Measurements from ENCODE around the gene AATF.
A peak's percentile ranks its signal among the peaks of the same experiment; 100 is the strongest.

The AATF gene

GRCh38 chr17:37088913-37089312, 140.2 kb downstream of the AATF start:
- peaks cover 27% of the 10 kb centered on the region for H3K4me1 ChIP-seq (ENCODE audit: low read length)
- H3K27me3 ChIP-seq (replicated peaks; ENCODE audit: insufficient read depth, low read length) = no peaks in the 10 kb centered on the region
- H3K9me3 ChIP-seq (replicated peaks; ENCODE audit: insufficient read depth, low read length) = no peaks in the 10 kb centered on the region
- no peak overlapping the region for H2AFZ ChIP-seq (ENCODE audit: low read length)
- H3K9me2 ChIP-seq (replicated peaks; ENCODE audit: insufficient read depth, low read length) = no peaks in the 10 kb centered on the region
- peak overlapping the region; percentile 84; the same call in 1 of the 2 replicates for H3K27ac ChIP-seq (ENCODE audit: low read length)
- no peaks in the 10 kb centered on the region for H4K20me1 ChIP-seq (ENCODE audit: insufficient read depth, low read length)
- no peak for TF ChIP-seq CTCF (IDR thresholded peaks at IDR 0.05; ENCODE audit: low read length)
- TF ChIP-seq EZH2 (optimal IDR thresholded peaks at IDR 0.05; ENCODE audit: low read depth, low read length) = no peak
- TF ChIP-seq EZH2phosphoT487 (IDR thresholded peaks at IDR 0.05; ENCODE audit: low read length) = no peak
- no peaks in the 10 kb centered on the region for H3K36me3 ChIP-seq (replicated peaks; ENCODE audit: insufficient read depth, low read length)
- DNase-seq = no peak
- no peaks in the 10 kb centered on the region for H3K79me2 ChIP-seq (ENCODE audit: low read length)
- peaks cover 14% of the 10 kb centered on the region; the same call in 1 of the 2 replicates for H3F3A ChIP-seq (ENCODE audit: insufficient read depth, low read length)
- H3K4me3 ChIP-seq (ENCODE audit: low read length) = no peak overlapping the region
- no peak overlapping the region for H3K4me2 ChIP-seq (ENCODE audit: low read depth, low read length)
- H3K9ac ChIP-seq (ENCODE audit: low read length) = no peak overlapping the region

GRCh38 chr17:37089956-37090355, 141.2 kb downstream of the AATF start:
- Histone ChIP-seq H3F3A (ENCODE audit: insufficient read depth, low read length) (peaks cover 14% of the 10 kb centered on the region; the same call in 1 of the 2 replicates), H2AFZ (ENCODE audit: low read length) (peak overlapping the region; percentile 18), H3K9me3 (replicated peaks; ENCODE audit: insufficient read depth, low read length) (no peaks in the 10 kb centered on the region), H3K9ac (ENCODE audit: low read length) (peak overlapping the region; percentile 17), H3K27ac (ENCODE audit: low read length) (peak overlapping the region; percentile 84), H4K20me1 (ENCODE audit: insufficient read depth, low read length) (no peaks in the 10 kb centered on the region), H3K36me3 (replicated peaks; ENCODE audit: insufficient read depth, low read length) (no peaks in the 10 kb centered on the region), H3K4me3 (ENCODE audit: low read length) (no peak overlapping the region; the same call in 1 of the 2 replicates), H3K79me2 (ENCODE audit: low read length) (no peaks in the 10 kb centered on the region), H3K4me1 (ENCODE audit: low read length) (peaks cover 27% of the 10 kb centered on the region), H3K4me2 (ENCODE audit: low read depth, low read length) (peak overlapping the region; percentile 42), H3K9me2 (replicated peaks; ENCODE audit: insufficient read depth, low read length) (no peaks in the 10 kb centered on the region), H3K27me3 (replicated peaks; ENCODE audit: insufficient read depth, low read length) (no peaks in the 10 kb centered on the region)
- DNase-seq = peak; percentile 88
- TF ChIP-seq EZH2phosphoT487 (IDR thresholded peaks at IDR 0.05; ENCODE audit: low read length) (no peak), CTCF (IDR thresholded peaks at IDR 0.05; ENCODE audit: low read length) (no peak), EZH2 (optimal IDR thresholded peaks at IDR 0.05; ENCODE audit: low read depth, low read length) (no peak)

- H3K4me1 ChIP-seq (ENCODE audit: low read length) = peaks cover 27% of the 10 kb centered on the region
- no peak for TF ChIP-seq EZH2phosphoT487 (IDR thresholded peaks at IDR 0.05; ENCODE audit: low read length)
- no peak for TF ChIP-seq CTCF (IDR thresholded peaks at IDR 0.05; ENCODE audit: low read length)
- TF ChIP-seq EZH2 (optimal IDR thresholded peaks at IDR 0.05; ENCODE audit: low read depth, low read length) = no peak
- H3K36me3 ChIP-seq (replicated peaks; ENCODE audit: insufficient read depth, low read length) = no peaks in the 10 kb centered on the region
- DNase-seq = no peak
- H4K20me1 ChIP-seq (ENCODE audit: insufficient read depth, low read length) = no peaks in the 10 kb centered on the region
- H3K27me3 ChIP-seq (replicated peaks; ENCODE audit: insufficient read depth, low read length) = no peaks in the 10 kb centered on the region
- peak overlapping the region; percentile 84; the same call in 1 of the 2 replicates for H3K27ac ChIP-seq (ENCODE audit: low read length)
- H3K9ac ChIP-seq (ENCODE audit: low read length) = no peak overlapping the region
- no peaks in the 10 kb centered on the region for H3K9me3 ChIP-seq (replicated peaks; ENCODE audit: insufficient read depth, low read length)
- H3K79me2 ChIP-seq (ENCODE audit: low read length) = no peaks in the 10 kb centered on the region
- no peak overlapping the region for H2AFZ ChIP-seq (ENCODE audit: low read length)
- no peak overlapping the region for H3K4me3 ChIP-seq (ENCODE audit: low read length)
- H3K9me2 ChIP-seq (replicated peaks; ENCODE audit: insufficient read depth, low read length) = no peaks in the 10 kb centered on the region
- peaks cover 14% of the 10 kb centered on the region; the same call in 1 of the 2 replicates for H3F3A ChIP-seq (ENCODE audit: insufficient read depth, low read length)
- H3K4me2 ChIP-seq (ENCODE audit: low read depth, low read length) = peak overlapping the region; percentile 42; the same call in 1 of the 2 replicates
Observed at GRCh38 chr17:37090941-37091340, 142.2 kb downstream of the AATF start.
